Stimulated activated CD4-positive, alpha-beta T cell treated with anti-CD3 and anti-CD28 coated beads, Interleukin-15, amount 100 ng/mL, for 24 hours (primary cell): ENCODE results near the gene HIP1.
"Not testable (repeated sequence)": the region's sequence is repeated elsewhere in the genome, so short reads cannot be mapped to it uniquely, and the experiment has no call there.

Experiments used
- DNase-seq: peaks from one replicate; pipeline ENCODE4 v3.0.0-alpha.2; 2020

Gene HIP1

DNA sequence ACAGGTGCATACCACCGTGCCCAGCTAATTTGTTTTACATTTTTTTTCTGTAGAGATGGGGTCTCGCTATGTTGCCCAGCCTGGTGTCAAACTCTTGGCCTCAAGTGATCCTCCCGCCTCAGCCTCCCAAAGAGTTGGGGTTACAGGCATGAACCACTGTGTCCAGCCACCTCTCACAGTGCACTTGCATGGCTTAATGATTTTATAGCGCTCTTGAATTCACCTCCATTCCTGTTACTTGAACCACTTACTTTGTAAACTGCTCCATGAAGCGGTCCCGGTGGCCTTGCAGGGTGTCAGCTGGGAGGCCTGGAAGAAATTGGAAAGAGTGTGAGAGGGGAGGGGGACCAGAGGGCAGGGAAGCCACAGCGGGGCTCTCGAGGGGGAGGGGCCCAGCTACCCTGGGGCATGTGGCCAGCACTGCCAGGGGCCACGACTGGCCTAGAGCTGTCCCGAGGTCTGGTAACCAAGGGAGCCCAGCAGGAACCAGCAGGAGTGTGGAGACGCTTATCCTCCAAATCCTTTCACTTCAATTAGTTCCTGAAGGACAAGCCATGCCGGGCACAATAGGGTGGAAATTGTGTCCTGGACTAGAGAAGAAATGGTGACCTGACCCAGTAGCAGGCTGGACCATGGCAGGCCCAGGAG is 170.7 kb downstream of the HIP1 start:
- DNase-seq = no peak

DNA sequence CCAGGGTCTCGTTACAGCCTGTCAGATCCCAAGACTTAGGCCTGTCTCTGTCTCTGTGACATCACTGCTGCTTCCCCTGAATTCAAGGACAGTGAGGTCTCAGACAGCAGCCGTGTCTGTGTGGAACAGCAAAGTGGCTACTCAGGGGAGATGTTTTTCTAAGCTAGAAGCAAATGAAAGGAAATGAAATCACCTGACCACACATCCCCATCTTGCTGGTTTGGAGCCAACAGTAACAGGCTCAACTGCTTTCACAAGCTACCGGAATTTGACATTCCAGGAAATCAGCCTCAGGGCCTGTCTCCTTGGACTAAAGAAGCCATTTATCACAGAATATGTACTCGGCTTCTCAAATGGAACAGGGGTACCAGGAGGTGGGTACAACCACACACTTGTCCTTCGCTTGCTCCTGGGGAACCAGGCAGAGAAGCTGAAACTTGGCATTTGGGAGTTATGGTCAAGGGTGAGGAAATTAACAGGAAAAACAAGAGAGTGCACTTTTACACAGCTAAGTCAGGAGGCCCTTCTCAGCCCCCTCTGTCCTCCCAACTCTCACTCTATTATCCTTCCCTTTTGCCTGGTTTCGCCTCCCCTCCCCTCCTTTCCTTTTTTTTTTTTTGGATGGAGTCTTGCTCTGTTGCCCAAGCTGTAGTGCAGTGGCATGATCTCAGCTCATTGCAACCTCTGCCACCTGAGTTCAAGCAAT is 173.5 kb downstream of the HIP1 start:
- no peak for DNase-seq

- no peak for DNase-seq
These were observed 175.6 kb downstream of the HIP1 start for GRCh38 chr7:75563171-75563570.

DNA sequence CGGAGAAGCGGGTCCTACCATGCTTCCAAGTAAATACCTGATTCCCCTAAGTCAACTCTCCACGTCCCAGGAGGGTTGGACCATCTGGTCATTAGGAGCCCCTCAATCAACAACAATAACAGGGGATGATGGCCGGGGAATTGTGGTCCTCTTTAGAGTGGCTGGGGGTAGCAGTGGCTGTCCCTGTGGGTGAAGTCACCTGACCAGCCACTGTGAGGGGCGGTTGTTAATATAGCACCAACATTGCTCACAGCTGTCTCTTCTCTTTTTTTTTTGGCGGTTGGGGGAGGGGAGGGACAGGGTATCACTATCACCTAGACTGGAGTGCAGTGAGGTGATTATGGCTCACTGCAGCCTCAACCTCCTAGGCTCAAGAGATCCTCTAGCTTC is 178.8 kb downstream of the HIP1 start:
- no peak for DNase-seq

GRCh38 chr7:75559355-75559975 is 179.3 kb downstream of the HIP1 start:
- DNase-seq = no peak

- not testable (repeated sequence) for DNase-seq
These were observed 181.9 kb downstream of the HIP1 start for GRCh38 chr7:75556835-75557234.

GRCh38 chr7:75555736-75556135 is 183.0 kb downstream of the HIP1 start:
- no peak for DNase-seq

DNA sequence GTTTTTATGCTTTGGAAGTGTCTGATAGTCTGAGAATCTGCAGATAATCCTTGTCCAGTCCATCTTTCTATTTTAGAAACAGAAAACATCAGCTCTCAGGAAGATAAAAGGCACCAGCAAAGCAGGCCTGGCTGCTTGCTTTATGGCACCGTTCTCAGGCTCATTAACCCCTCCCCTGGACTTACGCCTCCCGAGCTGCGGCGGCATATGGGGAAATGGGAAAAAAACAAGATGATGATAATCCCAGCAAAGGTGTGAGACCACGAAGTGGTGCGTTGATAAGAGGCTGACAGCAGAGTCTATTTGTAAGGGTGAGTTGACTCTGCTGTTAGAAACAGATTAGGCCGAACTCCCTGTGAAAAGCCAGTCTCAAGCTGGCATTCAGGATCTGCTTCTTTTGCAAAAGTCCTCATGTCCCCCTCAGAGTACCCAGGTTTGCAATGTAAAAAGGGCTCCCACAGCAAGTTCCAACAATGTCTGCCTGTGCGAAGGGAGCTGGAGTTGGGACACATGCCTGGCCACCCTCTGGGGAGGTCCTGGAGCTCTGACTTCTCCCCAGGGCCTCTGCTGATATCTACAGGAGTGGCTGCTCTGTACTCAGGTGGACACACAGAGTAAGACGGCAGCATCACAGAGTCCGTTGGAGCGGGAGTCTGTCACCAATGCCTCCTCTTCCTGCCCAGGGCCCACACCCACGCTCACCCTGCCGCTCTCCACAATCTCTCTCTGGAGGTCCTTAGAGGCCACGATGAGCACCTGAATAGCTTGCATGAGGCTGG is 192.3 kb downstream of the HIP1 start:
- DNase-seq = no peak

- no peak for DNase-seq
These were observed 201.0 kb downstream of the HIP1 start for GRCh38 chr7:75537731-75538130.

DNA sequence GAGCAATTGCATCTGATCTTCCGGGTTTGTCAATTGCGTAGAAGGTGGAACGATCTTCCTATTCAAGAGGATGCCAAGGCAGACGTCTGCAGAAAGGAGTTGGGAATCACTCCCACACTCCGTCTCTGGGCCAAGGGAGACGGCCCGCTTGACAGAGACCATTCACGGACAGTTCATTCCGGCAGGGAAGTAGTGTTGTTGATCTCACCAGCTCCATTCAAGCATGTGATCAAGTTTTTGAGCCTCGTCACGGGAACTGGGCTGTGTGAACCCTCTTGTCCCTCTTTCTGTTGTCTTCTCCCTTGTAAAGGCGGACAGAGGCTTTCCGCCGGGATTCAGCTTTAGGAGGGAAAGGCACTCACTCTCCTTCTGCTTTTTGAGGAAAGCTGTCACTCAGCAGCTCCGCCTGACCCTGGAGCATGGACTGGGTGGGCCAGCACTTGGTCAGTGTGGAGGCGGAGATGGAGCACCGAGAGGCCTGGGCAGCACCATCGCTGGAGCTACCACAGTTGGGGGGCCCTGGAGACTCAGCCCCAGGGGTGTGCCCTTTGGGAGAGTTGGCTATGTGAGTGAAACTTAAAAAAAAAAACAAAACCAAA is 201.7 kb downstream of the HIP1 start:
- no peak for DNase-seq

DNA sequence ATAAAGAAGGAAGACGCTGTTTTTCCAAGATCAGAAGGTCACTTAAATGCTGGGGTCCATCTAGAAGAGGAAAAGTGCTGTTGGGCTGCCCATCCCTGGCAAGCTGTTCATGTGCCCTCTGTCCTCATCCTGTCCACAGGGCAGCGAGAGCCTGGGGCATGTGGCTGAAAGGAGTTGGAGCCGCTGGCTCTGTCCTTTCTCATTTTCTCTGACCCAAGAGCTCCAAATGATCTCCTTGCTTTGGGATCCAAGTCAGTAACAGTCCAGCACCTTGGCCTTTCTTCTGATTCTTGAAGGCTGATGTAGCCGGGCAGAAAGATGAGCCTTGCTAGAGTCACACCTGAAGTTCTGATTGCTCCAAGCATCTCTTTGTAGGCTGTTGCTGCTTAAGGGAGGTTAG is 202.2 kb downstream of the HIP1 start:
- DNase-seq = no peak

DNA sequence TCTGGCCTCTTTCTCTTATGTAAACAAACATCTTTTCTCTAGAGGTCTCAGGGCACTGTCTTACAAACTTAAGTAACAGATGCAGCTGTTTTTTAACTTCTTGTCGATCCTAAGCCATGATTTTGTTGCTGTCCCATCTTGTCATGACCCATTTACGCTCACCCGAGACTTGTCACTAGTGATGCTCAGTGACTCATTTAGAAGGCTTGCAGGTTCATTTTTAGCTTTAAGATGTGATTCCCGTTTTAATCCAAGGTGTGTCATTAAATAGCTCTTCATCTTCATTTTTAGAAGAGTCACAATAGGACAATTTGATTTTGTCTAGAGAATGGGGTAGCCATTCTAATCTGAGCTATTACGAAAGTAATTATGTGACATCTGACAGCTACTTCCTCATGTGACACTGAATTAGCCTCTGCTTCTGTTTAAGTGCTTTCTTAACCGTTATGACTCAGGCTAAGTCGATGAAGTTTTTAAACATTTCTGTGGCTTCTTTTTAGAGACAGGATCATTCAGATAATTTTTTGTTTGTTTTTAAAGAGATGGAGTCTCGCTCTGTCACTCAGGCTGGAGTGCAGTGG is 203.9 kb downstream of the HIP1 start:
- no peak for DNase-seq

DNA sequence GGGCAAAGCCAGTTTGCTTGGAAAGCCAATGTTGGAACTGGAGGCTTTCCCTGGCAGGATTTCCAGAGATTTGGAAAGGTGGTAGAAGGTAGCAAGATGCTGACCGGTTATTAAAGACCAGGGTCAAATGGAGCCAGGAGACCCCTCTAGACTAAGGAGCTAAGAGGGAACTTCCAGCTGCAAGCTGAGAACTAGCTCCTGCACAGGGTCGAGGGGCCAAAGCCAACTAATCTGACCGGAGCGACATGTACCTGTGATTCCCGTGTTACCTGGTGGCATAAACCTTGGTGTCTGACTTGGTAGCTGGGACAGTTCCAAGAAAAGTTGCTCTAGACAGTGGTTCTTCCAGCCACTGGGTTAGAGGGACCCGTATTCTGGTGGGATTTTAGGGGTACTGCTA is 204.8 kb downstream of the HIP1 start:
- no peak for DNase-seq

- DNase-seq = no peak
These were observed 206.1 kb downstream of the HIP1 start for GRCh38 chr7:75532639-75533038.

- no peak for DNase-seq
These were observed 207.4 kb downstream of the HIP1 start for GRCh38 chr7:75531359-75531821.

DNA sequence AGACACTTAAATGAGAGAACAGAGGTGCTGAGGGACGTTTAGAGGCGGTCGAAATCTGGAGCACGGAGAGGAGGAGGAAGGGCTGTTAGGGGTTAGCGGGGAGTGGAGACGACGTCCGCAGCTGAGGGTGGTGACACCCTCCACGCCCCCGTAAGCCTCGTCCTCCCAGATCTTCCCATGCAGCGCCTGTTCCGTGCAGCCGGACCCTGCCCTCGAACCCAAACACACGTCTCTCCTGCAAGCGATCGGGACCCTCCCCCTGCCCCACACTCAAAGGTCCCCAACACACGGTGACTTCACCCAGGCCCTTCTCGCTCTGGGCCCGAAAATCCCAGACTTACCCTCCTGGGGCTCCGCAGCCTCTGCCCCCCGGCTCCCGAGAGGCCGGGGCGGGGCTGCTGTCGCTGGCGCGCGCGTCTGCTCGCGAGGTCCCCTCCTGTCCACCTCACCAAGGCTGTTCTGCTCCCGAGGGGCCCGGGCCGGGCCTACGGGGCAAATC is 211.5 kb downstream of the HIP1 start:
- DNase-seq = peak; percentile 22

DNA sequence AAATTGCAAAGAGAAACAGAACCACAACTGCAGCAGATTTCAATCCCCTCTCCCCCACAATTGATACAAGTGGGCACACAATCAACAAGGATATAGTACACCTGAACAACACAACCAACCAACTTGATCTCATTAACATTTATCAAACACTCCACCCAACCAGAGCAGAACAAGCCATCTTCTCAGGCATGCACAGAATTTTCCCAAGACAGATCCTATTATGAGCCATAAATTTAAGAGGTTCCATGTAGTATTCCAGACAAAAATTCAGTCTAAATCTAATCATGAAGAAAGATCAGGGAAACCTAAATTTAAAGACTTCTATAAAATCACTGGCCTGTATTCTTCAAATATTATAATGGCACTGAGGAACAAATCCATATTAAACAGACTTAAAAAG is 217.0 kb downstream of the HIP1 start:
- DNase-seq = not testable (repeated sequence)

- not testable (repeated sequence) for DNase-seq
These were observed 219.9 kb downstream of the HIP1 start for GRCh38 chr7:75518842-75519241.

- not testable (repeated sequence) for DNase-seq
These were observed 229.7 kb downstream of the HIP1 start for GRCh38 chr7:75509033-75509432.

- not testable (repeated sequence) for DNase-seq
These were observed 246.7 kb downstream of the HIP1 start, which contains the start of gene SPDYE5 for GRCh38 chr7:75492020-75492419. SPDYE5 (plus strand) TSS chr7:75492320; CDS start chr7:75494048, 1,728 bp downstream.

DNA sequence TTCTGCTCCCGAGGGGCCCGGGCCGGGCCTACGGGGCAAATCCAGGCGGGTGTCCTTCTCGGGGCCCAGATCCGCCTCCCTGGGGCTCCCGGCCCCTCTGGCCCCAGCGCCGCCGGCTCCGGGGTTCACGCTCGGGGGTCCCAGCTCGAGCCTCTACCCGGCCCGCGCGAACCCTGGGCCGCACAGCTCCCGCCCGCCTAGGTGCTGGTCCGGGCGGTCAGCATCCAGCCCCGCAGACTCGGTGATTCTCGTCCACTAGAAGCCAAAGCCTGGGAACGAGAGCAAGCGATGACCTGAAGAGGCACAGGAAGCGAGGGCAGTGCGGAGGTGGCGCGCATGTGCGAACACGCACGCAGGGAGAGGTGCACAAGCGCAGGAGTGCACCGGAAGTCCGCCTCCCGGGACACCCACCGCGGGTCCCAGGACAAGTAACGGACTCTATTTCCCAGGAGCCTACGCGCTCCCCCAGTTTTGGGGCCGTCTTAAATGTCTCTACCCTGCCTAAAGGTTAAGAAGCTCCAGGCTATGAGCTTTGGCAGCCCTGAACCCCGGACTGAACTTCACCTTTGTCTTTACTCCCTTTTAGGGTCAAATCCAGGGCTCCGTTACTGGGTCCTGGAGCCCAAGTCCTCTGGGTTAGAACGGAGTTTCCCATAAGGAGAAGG is 252.6 kb downstream of the HIP1 start, which contains the start of gene POM121C:
POM121C (minus strand) TSS at position 321 of the 665 bp plus-strand sequence. CDS start 44,803 bp downstream, outside the sequence.
- DNase-seq = peak; percentile 93
